Left ventricle myocardium inferior (tissue), 1 donor: ENCODE data around the gene NEDD9. TPM values are rescaled to one million over a fixed set of nuclear protein-coding genes. Genes with fewer than 3 reads are reported as not detected.

Experiments
- DNase-seq: peaks from one replicate; pipeline ENCODE4 v3.0.0-alpha.2; 2020
- H3K27ac ChIP-seq: fragments of 200-600 bp; replicated peaks from 2 replicates; pipeline ENCODE4 v1.8.0; 2021
- H3K27me3 ChIP-seq: fragments of 200-600 bp; 2 replicates; pipeline ENCODE4 v1.8.0; 2021; ENCODE audit warnings: low read depth
- H3K36me3 ChIP-seq: fragments of 200-600 bp; 2 replicates; pipeline ENCODE4 v1.8.0; 2021
- H3K4me1 ChIP-seq: fragments of 200-600 bp; 2 replicates; pipeline ENCODE4 v1.8.0; 2021
- H3K4me3 ChIP-seq: fragments of 200-600 bp; 2 replicates; pipeline ENCODE4 v1.8.0; 2021; ENCODE audit warnings: mild to moderate bottlenecking, moderate library complexity
- H3K9me3 ChIP-seq: fragments of 200-600 bp; replicated peaks from 2 replicates; pipeline ENCODE4 v1.8.0; 2021
- intact Hi-C: fragments of 100-400 bp; cut with micrococcal nuclease; formaldehyde crosslinking; loops from one replicate; pipeline ENCODE4 v1.11.0; 2022
- total RNA-seq: library from RNA; stranded (reverse); fragmentation: NEBNext Ultra II Directional; extraction: Animal tissue kit (Norgen Biotek cat#: 25700); gene quantifications from one replicate; pipeline ENCODE4 v1.2.1, GENCODE V29; 2021
- TF ChIP-seq, protein P1 (sequence below): fragments of 200-600 bp; IDR thresholded peaks from 2 replicates; pipeline ENCODE4 v1.8.0; 2021; ENCODE audit warnings: antibody characterized with exemption, mild to moderate bottlenecking, borderline replicate concordance
- donor health status: DM: no; HTN: yes; CAD: no; lungs with severe emphysema.

NEDD9 gene
- total RNA-seq, 1 donor from 2014 or later = 28.1 TPM

- TF ChIP-seq, protein P1, sequence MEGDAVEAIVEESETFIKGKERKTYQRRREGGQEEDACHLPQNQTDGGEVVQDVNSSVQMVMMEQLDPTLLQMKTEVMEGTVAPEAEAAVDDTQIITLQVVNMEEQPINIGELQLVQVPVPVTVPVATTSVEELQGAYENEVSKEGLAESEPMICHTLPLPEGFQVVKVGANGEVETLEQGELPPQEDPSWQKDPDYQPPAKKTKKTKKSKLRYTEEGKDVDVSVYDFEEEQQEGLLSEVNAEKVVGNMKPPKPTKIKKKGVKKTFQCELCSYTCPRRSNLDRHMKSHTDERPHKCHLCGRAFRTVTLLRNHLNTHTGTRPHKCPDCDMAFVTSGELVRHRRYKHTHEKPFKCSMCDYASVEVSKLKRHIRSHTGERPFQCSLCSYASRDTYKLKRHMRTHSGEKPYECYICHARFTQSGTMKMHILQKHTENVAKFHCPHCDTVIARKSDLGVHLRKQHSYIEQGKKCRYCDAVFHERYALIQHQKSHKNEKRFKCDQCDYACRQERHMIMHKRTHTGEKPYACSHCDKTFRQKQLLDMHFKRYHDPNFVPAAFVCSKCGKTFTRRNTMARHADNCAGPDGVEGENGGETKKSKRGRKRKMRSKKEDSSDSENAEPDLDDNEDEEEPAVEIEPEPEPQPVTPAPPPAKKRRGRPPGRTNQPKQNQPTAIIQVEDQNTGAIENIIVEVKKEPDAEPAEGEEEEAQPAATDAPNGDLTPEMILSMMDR = no peak
- DNase-seq = no peak
- Histone ChIP-seq H3K9me3 (no peaks in the 10 kb centered on the region), H3K27ac (no peak overlapping the region), H3K27me3 (peaks cover 10% of the 10 kb centered on the region), H3K36me3 (no peaks in the 10 kb centered on the region), H3K4me3 (no peak overlapping the region), H3K4me1 (peaks cover 8% of the 10 kb centered on the region)
- intact Hi-C loops = no loop called here
Measured at GRCh38 chr6:11277275-11278206, 45.1 kb upstream of the NEDD9 start.

- H3K36me3 ChIP-seq = no peaks in the 10 kb centered on the region
- intact Hi-C loops = no loop called here
- DNase-seq = no peak
- H3K4me3 ChIP-seq = no peak overlapping the region
- TF ChIP-seq, protein P1 = no peak
- H3K9me3 ChIP-seq = no peaks in the 10 kb centered on the region
- peaks cover 10% of the 10 kb centered on the region for H3K27me3 ChIP-seq
- H3K4me1 ChIP-seq = peaks cover 8% of the 10 kb centered on the region
- no peak overlapping the region for H3K27ac ChIP-seq
Measured at GRCh38 chr6:11276911-11277274, 44.4 kb upstream of the NEDD9 start.

GRCh38 chr6:11276228-11276627 lies 43.8 kb upstream of the NEDD9 start:
- H3K27ac ChIP-seq = no peak overlapping the region
- peaks cover 10% of the 10 kb centered on the region for H3K27me3 ChIP-seq
- intact Hi-C loops = no loop called here
- no peaks in the 10 kb centered on the region for H3K9me3 ChIP-seq
- no peak for DNase-seq
- TF ChIP-seq, protein P1 = no peak
- H3K36me3 ChIP-seq = no peaks in the 10 kb centered on the region
- H3K4me1 ChIP-seq = peaks cover 11% of the 10 kb centered on the region
- H3K4me3 ChIP-seq = no peak overlapping the region

DNA sequence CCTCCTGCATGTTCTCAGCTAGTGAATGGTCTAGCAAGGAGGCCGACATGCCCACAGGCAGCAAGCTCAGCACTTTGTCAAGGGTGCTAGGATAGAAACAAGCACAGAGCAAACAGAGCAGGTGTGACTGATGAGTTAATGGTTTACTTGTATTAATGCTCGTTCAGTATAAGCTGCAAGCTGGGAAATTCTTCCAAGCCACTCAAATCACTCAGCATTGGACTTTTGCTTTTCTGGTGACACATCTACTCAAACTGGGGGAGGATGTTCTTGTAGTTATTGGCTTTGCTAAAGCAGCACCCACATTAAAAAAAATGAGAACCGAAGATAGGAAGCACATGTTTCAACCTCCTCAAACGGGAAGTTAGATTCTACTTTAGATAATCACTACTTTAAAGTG lies 43.1 kb upstream of the NEDD9 start:
- Histone ChIP-seq H3K4me3 (no peak overlapping the region), H3K27ac (no peak overlapping the region), H3K36me3 (no peaks in the 10 kb centered on the region), H3K27me3 (peaks cover 10% of the 10 kb centered on the region), H3K4me1 (peaks cover 18% of the 10 kb centered on the region), H3K9me3 (no peaks in the 10 kb centered on the region)
- no peak for DNase-seq
- intact Hi-C loops = no loop called here
- TF ChIP-seq, protein P1 = no peak

DNA sequence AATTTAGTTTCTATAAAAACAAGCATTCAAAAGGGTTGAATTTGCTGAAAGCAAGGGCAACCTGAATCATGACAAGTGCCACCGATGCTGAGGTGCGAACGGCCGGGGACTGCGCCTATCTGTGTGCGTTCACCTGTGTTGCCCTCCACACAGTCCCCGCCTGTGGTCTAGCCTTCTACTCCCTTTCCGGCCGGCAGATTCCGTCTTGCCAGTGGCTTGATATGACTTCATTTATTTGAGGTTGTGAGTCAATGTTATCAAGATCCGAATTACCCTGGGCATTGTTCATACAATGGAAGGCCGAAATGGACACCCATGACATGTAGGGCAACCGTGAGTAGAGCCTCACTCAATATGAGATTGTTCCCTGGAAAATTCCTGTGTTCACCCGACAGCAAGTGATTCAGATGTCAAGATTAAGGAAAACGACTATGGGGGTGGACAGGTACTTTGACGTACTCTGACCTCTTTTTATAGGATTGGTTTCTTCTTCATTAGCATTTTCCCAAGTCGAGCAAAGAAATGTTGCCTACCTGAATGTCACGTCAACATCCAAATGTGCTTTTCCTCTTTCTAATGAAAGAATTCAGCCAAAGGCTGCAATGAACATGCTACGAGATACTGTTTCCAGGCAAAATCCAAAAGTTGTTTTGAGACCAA lies 41.1 kb upstream of the NEDD9 start:
- DNase-seq = no peak
- no peak overlapping the region for H3K27ac ChIP-seq
- peaks cover 8% of the 10 kb centered on the region for H3K27me3 ChIP-seq
- H3K4me1 ChIP-seq = peaks cover 26% of the 10 kb centered on the region
- H3K9me3 ChIP-seq = no peaks in the 10 kb centered on the region
- TF ChIP-seq, protein P1 = no peak
- no peaks in the 10 kb centered on the region for H3K36me3 ChIP-seq
- intact Hi-C loops = no loop called here
- no peak overlapping the region for H3K4me3 ChIP-seq
